ENCODE measurements around the gene OLFM2.

DNA sequence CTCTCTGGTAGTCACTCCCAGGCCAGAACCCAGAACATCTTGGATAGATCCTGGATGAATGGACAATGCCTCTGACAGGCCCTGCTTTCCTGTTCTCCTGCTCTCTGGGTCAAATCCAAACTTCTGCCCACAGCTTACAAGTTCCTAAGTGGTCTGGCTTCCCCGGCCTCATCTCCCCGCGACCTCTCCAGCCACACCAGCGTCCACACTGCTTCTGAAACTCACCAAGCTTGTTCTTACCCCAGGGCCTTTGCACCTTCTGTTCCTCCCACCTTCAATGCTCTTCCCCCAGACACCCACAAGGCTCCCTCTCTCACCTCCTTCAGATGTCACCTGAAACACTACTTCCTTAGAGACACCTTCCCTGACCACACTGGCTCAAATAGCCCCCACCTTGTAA, 3.5 kb downstream of the OLFM2 start:
- TF ChIP-seq, protein P1, sequence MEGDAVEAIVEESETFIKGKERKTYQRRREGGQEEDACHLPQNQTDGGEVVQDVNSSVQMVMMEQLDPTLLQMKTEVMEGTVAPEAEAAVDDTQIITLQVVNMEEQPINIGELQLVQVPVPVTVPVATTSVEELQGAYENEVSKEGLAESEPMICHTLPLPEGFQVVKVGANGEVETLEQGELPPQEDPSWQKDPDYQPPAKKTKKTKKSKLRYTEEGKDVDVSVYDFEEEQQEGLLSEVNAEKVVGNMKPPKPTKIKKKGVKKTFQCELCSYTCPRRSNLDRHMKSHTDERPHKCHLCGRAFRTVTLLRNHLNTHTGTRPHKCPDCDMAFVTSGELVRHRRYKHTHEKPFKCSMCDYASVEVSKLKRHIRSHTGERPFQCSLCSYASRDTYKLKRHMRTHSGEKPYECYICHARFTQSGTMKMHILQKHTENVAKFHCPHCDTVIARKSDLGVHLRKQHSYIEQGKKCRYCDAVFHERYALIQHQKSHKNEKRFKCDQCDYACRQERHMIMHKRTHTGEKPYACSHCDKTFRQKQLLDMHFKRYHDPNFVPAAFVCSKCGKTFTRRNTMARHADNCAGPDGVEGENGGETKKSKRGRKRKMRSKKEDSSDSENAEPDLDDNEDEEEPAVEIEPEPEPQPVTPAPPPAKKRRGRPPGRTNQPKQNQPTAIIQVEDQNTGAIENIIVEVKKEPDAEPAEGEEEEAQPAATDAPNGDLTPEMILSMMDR (IDR thresholded peaks at IDR 0.05): no peak
- no peak for TF ChIP-seq POLR2A (IDR thresholded peaks at IDR 0.05)
